Osteocyte (in vitro differentiated cells): ENCODE results near the gene GAS2L2. TPM values are rescaled to one million over a fixed set of nuclear protein-coding genes. Genes with fewer than 3 reads are reported as not detected.

ENCODE experiments used
- DNase-seq: peaks from one replicate; pipeline ENCODE4 v3.0.0; 2021; ENCODE audit warnings: mixed read lengths; ENCODE audit not compliant: unreplicated experiment; ENCODE audit errors: extremely low spot score
- H3K27ac Mint-ChIP-seq: one replicate; pipeline ENCODE4 v1.8.0; 2021; ENCODE audit warnings: mild to moderate bottlenecking, mixed read lengths; ENCODE audit not compliant: unreplicated experiment
- H3K27me3 Mint-ChIP-seq: one replicate; pipeline ENCODE4 v1.8.0; 2021; ENCODE audit warnings: mixed read lengths; ENCODE audit not compliant: unreplicated experiment
- H3K36me3 Mint-ChIP-seq: one replicate; pipeline ENCODE4 v1.8.0; 2021; ENCODE audit warnings: mixed read lengths; ENCODE audit not compliant: unreplicated experiment
- H3K4me1 Mint-ChIP-seq: one replicate; pipeline ENCODE4 v1.8.0; 2021; ENCODE audit warnings: mixed read lengths; ENCODE audit not compliant: unreplicated experiment
- H3K4me3 Mint-ChIP-seq: one replicate; pipeline ENCODE4 v1.8.0; 2021; ENCODE audit warnings: mild to moderate bottlenecking, moderate library complexity, mixed read lengths; ENCODE audit not compliant: unreplicated experiment
- H3K9me3 Mint-ChIP-seq: one replicate; pipeline ENCODE4 v1.8.0; 2021; ENCODE audit warnings: mixed read lengths; ENCODE audit not compliant: unreplicated experiment
- CTCF ChIP-seq: fragments of 200-600 bp; sonication (generic); IDR thresholded peaks from 2 replicates; pipeline ENCODE4 v1.5.0; 2021; ENCODE audit warnings: antibody characterized with exemption, mild to moderate bottlenecking, moderate library complexity
- total RNA-seq: library from RNA; stranded (reverse); gene quantifications from 2 replicates; pipeline ENCODE4 v1.2.1, GENCODE V29; 2021

The GAS2L2 gene
- total RNA-seq, 1 donor from 2014 or later: not detected

GRCh38 chr17:35773129-35773528 is 20.1 kb upstream of the GAS2L2 start:
- Mint-ChIP-seq H3K4me1 (peaks cover 33% of the 10 kb centered on the region), H3K27me3 (peaks cover 5% of the 10 kb centered on the region), H3K36me3 (no peaks in the 10 kb centered on the region), H3K4me3 (no peak overlapping the region), H3K9me3 (no peaks in the 10 kb centered on the region), H3K27ac (no peak overlapping the region)
- no peak for TF ChIP-seq CTCF
- DNase-seq: no peak

- no peaks in the 10 kb centered on the region for H3K9me3 Mint-ChIP-seq
- no peak for DNase-seq
- H3K36me3 Mint-ChIP-seq: no peaks in the 10 kb centered on the region
- peaks cover 30% of the 10 kb centered on the region for H3K4me1 Mint-ChIP-seq
- peak; percentile 36 for TF ChIP-seq CTCF
- H3K27ac Mint-ChIP-seq: no peak overlapping the region
- peaks cover 5% of the 10 kb centered on the region for H3K27me3 Mint-ChIP-seq
- H3K4me3 Mint-ChIP-seq: no peak overlapping the region
These were observed 17.0 kb upstream of the GAS2L2 start for GRCh38 chr17:35769895-35770486.

GRCh38 chr17:35768797-35769196 is 15.8 kb upstream of the GAS2L2 start:
- no peak for DNase-seq
- no peaks in the 10 kb centered on the region for H3K9me3 Mint-ChIP-seq
- H3K36me3 Mint-ChIP-seq: no peaks in the 10 kb centered on the region
- H3K4me1 Mint-ChIP-seq: peaks cover 26% of the 10 kb centered on the region
- TF ChIP-seq CTCF: no peak
- no peak overlapping the region for H3K27ac Mint-ChIP-seq
- H3K4me3 Mint-ChIP-seq: no peak overlapping the region
- peaks cover 5% of the 10 kb centered on the region for H3K27me3 Mint-ChIP-seq

GRCh38 chr17:35766903-35767510 is 14.0 kb upstream of the GAS2L2 start:
- Mint-ChIP-seq H3K36me3 (no peaks in the 10 kb centered on the region), H3K27me3 (peaks cover 2% of the 10 kb centered on the region), H3K9me3 (no peaks in the 10 kb centered on the region), H3K27ac (no peak overlapping the region), H3K4me3 (no peak overlapping the region), H3K4me1 (peaks cover 20% of the 10 kb centered on the region)
- DNase-seq: no peak
- TF ChIP-seq CTCF: peak; percentile 70

- DNase-seq: no peak
- H3K4me3 Mint-ChIP-seq: no peak overlapping the region
- H3K36me3 Mint-ChIP-seq: no peaks in the 10 kb centered on the region
- H3K27ac Mint-ChIP-seq: no peak overlapping the region
- peaks cover 20% of the 10 kb centered on the region for H3K4me1 Mint-ChIP-seq
- no peak for TF ChIP-seq CTCF
- no peaks in the 10 kb centered on the region for H3K27me3 Mint-ChIP-seq
- H3K9me3 Mint-ChIP-seq: no peaks in the 10 kb centered on the region
These were observed 13.4 kb upstream of the GAS2L2 start for GRCh38 chr17:35766489-35766877.
